ENCODE measurements around the gene DPH7. TPM values are rescaled to one million over a fixed set of nuclear protein-coding genes. Genes with fewer than 3 reads are reported as not detected.

Gene DPH7
- polyA plus RNA-seq, 2 of the 4 experiments (the other 2 are of a cell fraction): 26.7 to 35.2 TPM

- TF ChIP-seq CTCF (IDR thresholded peaks at IDR 0.05) (peak; percentile 36), CHD2 (IDR thresholded peaks at IDR 0.05; ENCODE audit: low read length, partially characterized antibody) (no peak), JUNB (IDR thresholded peaks at IDR 0.05) (no peak), HOXB5 (CRISPR knock-in tag; IDR thresholded peaks at IDR 0.05) (no peak), RAD21 (conservative IDR thresholded peaks at IDR 0.05 in 1 of 2, IDR thresholded peaks at IDR 0.05 in 1 of 2) (peak; percentile 51 to 61; a peak in 4 of 5 replicates), TFCP2L1 (CRISPR knock-in tag; IDR thresholded peaks at IDR 0.05) (no peak), ZFP36 (IDR thresholded peaks at IDR 0.05; ENCODE audit: borderline replicate concordance, partially characterized antibody) (no peak)
These were observed 3.6 kb upstream of the DPH7 start (continued) for GRCh38 chr9:137582286-137582860.

DNA sequence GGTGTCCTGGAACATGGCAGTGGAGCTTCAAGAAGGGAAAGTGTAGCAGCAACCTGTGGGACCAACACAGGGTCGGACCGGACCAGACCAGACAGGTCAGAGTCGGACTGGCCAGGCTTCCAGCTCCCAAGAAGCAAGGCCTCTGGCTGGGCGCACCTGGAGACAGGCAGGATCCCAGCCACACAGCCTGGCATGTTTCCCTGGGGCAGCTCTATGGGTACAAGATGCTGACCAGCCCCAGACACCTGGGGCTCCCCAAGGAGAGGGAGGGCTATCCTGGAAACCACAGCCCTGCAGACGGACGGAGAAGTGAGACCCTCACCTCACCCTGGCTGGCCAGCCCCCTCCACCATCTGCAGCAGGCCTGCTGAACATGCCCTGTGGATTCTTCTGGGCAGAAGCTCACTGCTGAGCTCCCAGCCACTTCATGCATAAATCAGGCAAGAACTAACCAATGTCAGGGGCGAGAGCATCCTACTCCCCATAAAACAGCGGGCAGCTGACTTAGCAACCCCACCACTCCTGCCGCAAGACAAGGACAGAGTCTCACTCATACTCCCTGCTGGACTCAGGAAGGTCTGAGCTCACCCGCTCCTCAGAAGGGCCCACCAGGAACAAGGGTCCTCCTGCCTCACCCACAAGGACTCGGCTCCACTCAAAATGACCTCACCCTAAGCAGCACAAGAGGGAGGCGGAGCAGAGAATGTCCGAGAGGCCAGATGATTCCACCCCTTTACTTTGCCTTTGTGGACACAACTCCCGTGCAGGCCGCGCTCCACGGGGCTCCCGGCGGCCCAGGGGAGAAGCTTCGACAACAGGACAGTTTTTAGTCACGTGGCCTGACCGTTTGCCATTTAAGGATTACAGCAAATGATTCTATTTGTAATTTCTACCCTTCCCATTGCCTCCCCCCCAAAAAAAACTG lies 2.9 kb upstream of the DPH7 start:
- H3K4me3 ChIP-seq: no peak overlapping the region
- DNase-seq (ENCODE audit: low read depth in 1 of 2, low spot score in 1 of 2): no peak
- POLR2A ChIA-PET: interaction anchor here (2.0 kb wide), 1 partner anchor 9 kb away, joined by 9 read pairs; the partner anchor contains the start of gene ZMYND19
- H3K27ac ChIP-seq: no peak overlapping the region
- 93% methylated on average over 21 of the region's 22 CpGs for WGBS (ENCODE audit: missing lambda C conversion rate)
- TF ChIP-seq HEYL (CRISPR knock-in tag; IDR thresholded peaks at IDR 0.05) (no peak), FOXS1 (CRISPR knock-in tag; IDR thresholded peaks at IDR 0.05) (no peak), BHLHE40 (IDR thresholded peaks at IDR 0.05; ENCODE audit: low read depth, low read length) (no peak), CHD4 (IDR thresholded peaks at IDR 0.05; ENCODE audit: borderline replicate concordance) (no peak), EHF (CRISPR knock-in tag; IDR thresholded peaks at IDR 0.05) (no peak), SMC3 (IDR thresholded peaks at IDR 0.05) (no peak), HOXB13 (CRISPR knock-in tag; IDR thresholded peaks at IDR 0.05; ENCODE audit: low read depth) (no peak), CHD2 (IDR thresholded peaks at IDR 0.05; ENCODE audit: low read length, partially characterized antibody) (no peak), JUN (IDR thresholded peaks at IDR 0.05) (no peak), HOXA7 (CRISPR knock-in tag; IDR thresholded peaks at IDR 0.05) (no peak), MAX (IDR thresholded peaks at IDR 0.05) (no peak), EHMT2 (IDR thresholded peaks at IDR 0.05; ENCODE audit: low read depth) (no peak), E2F6 (IDR thresholded peaks at IDR 0.05; ENCODE audit: borderline replicate concordance, low read depth) (no peak)
- TF ChIP-seq, protein P1, sequence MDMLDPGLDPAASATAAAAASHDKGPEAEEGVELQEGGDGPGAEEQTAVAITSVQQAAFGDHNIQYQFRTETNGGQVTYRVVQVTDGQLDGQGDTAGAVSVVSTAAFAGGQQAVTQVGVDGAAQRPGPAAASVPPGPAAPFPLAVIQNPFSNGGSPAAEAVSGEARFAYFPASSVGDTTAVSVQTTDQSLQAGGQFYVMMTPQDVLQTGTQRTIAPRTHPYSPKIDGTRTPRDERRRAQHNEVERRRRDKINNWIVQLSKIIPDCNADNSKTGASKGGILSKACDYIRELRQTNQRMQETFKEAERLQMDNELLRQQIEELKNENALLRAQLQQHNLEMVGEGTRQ (IDR thresholded peaks at IDR 0.05): no peak
- no peaks in the 10 kb centered on the region for H3K9me3 ChIP-seq
- no peak for FAIRE-seq
- H3K4me1 ChIP-seq: peaks cover 12% of the 10 kb centered on the region; the same call in 2 of the 3 replicates
- CTCF ChIA-PET: interaction anchor here (0.7 to 9.7 kb wide), 7 partner anchors 14 to 61 kb away, joined by 3 to 175 read pairs (median 4); partner anchors contain the start of genes EHMT1 and ZMYND19
- no peak overlapping the region for H3K4me2 ChIP-seq
- no peak for ATAC-seq

Measured in A549 (cell line).